NCI-H526 (cell line): ENCODE measurements around the gene LYSMD2.

Source experiments
- DNase-seq, 2 experiments: peaks; one replicate each; lab custom pipeline; 2025; lab: John Stamatoyannopoulos, UW

Gene LYSMD2

GRCh38 chr15:51720201-51720995, 17.1 kb downstream of the LYSMD2 start:
- no peak for DNase-seq

DNA sequence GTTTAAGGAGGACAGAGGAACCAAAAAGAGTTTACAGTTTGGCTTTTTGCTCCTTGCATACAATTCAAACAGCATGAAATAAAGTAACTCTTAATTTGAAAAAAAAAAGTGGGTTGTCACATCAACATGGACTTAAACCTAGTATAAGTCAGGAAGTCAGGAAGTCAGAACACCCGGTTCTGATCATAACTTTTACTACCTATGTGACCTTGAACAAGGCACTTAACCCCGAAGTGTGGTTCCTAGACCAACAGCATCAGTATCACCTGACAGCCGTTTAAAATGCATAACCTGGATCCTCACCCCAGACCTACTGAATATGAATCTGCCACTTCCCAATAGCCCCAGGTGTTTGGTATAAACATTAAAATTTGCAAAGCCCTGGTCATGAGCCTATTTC, 18.7 kb downstream of the LYSMD2 start:
- DNase-seq: peak in 1 of 2 experiments; percentile 12

DNA sequence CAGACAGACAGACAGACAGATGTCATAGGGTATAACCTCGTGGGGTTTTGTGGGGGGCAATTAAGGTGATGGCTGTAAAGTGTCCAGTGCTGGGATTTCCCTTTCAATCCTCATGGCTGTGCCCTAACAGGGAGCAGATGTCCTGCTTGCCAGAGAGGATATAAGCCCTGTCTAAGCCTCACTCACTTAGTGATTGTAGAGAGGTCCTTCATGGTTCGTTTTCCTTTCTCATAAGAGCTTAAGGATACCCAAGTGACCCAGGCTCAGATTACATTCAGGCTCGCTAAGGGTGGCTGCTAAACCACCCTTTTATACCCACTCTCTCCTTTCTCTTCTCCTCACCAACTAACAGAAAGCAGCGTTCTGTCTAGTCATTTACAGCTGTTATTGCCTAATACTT, 19.2 kb downstream of the LYSMD2 start:
- no peak for DNase-seq

GRCh38 chr15:51714911-51715310, 22.5 kb downstream of the LYSMD2 start:
- no peak for DNase-seq

GRCh38 chr15:51714162-51714561, 23.3 kb downstream of the LYSMD2 start:
- DNase-seq: no peak

DNA sequence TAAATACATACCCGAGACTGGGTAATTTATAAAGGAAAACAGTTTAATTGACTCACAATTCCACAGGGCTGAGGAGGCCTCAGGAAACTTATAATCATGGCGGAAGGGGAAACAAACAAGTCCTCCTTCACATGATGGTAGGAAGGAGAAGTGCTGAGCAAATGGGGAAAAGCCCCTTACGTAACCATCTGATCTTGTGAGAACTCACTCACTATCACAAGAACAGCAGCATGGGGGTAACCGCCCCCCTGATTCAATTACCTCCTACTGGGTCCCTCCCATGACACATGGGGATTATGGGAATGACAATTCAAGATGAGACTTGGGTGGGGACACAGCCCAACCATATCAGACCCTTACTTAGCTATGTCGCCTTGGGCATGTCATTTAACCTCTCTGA, 28.4 kb downstream of the LYSMD2 start:
- no peak for DNase-seq

GRCh38 chr15:51708013-51708412, 29.4 kb downstream of the LYSMD2 start:
- DNase-seq: peak in 1 of 2 experiments; percentile 11

DNA sequence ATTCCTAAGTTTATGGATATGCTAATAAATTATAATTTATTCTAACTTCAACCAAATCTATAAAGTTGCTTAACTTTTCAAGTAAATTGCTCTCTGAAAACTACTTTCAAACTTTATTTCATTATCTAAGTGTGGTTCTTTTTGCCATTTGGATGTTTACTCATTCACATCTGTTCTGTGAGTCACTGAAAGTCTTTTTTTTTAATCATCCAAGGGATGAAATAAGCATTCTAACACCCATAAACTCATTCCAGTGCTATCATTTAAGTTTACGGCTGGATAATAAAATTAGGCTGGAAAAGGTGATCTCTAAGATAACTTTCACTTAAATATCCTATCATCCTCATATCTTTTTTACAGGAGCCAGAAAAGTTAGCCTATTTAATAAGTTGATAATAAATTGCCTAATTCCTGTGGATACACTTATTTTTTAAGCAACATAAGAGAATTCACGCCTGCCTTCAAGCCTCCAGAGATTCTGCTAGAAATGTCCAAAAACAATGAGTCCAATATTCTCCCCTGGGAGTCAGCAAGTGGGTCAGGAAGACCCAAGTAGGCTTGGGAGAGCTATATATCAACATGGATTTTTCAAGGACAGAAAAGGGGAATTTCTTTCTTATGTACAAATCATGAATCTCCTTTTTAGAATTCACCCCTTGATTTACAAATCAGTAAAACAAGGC, 30.4 kb downstream of the LYSMD2 start:
- no peak for DNase-seq

- no peak for DNase-seq
Measured at GRCh38 chr15:51706291-51706690, 31.2 kb downstream of the LYSMD2 start.

DNA sequence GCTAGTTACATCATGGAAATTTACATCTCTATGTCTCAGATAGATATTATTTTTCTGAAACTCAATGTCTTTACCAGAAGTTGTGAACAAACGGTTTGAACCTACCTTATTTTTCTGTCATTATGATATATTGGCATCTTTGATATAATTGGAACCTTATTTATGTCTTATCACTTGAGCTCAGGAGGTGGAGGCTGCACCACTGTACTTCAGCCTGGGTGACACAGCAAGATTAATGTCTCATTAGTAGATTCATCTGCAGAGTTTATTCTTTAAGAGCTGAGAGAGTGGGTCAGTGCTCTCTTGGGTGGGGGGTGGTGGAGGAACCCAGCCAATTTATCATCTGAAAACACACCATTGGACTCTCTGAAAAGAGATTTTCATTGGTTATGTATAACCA, 34.7 kb downstream of the LYSMD2 start:
- no peak for DNase-seq

GRCh38 chr15:51699373-51699772, 38.1 kb downstream of the LYSMD2 start:
- DNase-seq: no peak

- DNase-seq: no peak
Measured at GRCh38 chr15:51697163-51697562, 40.3 kb downstream of the LYSMD2 start.

- DNase-seq: no peak
Measured at GRCh38 chr15:51696566-51696965, 40.9 kb downstream of the LYSMD2 start.

- no peak for DNase-seq
Measured at GRCh38 chr15:51692154-51692553, 45.3 kb downstream of the LYSMD2 start.

DNA sequence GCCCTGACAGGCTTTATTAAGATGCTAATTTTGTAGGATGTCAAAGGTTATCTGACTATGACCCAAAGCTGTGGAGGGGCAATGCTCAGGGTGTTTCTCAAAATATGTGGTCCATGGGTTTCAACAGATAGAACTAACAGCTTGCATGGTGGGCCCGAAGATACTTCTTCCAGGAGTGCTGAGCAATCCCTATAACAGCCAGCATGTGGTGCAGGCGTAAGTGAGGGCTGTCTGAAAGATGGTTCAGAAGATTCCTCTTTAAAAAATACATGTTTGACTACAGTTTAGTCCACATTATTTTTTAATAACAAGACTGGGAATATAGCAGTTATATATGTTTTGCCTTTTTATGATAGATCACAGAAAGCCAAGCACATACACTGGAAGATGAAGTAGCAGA, 48.6 kb downstream of the LYSMD2 start:
- DNase-seq: no peak

- no peak for DNase-seq
Measured at GRCh38 chr15:51687565-51687964, 49.9 kb downstream of the LYSMD2 start.

DNA sequence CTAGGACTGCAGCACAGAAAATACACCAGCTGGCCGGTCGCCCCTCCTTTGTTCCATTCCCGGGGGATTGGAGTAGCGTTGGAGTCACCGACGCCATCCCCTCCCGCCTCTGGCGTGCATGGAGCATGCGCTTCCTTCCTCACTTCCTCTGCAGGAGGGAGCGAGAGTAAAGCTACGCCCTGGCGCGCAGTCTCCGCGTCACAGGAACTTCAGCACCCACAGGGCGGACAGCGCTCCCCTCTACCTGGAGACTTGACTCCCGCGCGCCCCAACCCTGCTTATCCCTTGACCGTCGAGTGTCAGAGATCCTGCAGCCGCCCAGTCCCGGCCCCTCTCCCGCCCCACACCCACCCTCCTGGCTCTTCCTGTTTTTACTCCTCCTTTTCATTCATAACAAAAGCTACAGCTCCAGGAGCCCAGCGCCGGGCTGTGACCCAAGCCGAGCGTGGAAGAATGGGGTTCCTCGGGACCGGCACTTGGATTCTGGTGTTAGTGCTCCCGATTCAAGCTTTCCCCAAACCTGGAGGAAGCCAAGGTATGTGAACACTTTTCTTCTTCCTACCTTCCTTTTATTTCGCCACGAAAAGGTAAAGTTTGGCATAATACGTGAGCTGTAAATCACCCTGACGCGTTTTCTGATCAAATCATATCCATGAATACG, 56.0 kb downstream of the LYSMD2 start, which contains the start of gene SCG3:
SCG3 (plus strand) TSS at position 201 of the 661 bp plus-strand sequence; CDS start at position 454, 253 bp downstream.
- peak in 1 of 2 experiments; percentile 72 for DNase-seq

GRCh38 chr15:51680321-51680720, 57.1 kb downstream of the LYSMD2 start:
- DNase-seq: no peak

DNA sequence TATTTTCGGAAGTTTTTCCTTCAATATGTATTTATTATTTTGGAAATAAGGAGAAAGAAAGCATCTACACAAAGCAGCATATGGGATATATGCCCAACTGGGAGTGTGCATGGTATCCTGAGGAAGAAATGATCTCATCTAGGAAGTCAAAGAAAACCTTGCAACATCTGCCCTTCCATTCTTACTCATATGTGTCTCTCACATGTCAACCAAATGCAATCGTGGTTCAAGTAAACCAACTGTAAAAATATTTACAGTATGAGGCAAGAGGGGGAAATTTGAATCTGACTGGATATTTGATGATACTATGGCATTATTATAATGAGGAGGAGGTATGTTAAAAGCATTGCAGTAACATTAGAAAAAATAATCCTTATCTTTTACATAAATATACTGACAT, 59.4 kb downstream of the LYSMD2 start:
- no peak for DNase-seq

DNA sequence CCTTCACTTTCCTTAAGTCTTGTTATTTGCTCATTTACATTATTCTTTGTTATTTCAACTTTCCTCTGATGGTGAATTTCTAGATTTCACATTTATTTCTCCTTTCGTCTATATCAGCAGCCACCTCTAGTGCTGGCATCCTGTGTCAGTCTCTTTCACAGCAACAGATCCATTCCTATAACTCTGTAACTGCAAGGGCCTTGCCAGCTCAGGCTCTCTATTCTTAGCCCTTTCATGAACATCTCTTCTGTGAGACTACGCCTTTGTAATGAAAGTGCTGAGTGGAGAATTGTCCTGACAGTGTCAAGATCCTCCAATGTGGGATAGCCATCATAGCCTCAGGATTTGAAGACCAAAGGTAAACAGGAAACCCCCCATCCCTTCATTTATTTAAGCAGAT, 60.0 kb downstream of the LYSMD2 start:
- DNase-seq: no peak

- DNase-seq: no peak
Measured at GRCh38 chr15:51677021-51677420, 60.4 kb downstream of the LYSMD2 start.

DNA sequence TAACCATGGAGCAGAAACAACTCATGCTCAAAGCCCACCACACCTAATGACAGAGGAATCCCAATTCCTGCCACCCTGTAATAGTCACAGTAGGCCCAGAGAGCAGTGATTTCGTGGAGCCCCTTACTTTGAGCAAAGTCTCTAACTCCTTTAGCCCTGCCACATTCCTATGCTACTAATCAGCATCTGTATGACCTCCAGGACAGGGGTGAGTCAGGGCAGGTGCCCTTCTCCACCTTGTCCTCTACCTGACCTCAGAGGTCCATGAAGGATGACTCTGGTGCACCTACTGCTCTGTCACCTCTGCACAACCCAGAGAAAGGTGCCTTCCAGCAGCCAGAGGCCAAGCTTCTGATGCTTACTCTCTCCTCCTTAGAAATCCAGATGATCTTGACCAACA, 62.2 kb downstream of the LYSMD2 start:
- DNase-seq: no peak
